ENCODE results near the gene BFAR.

DNA sequence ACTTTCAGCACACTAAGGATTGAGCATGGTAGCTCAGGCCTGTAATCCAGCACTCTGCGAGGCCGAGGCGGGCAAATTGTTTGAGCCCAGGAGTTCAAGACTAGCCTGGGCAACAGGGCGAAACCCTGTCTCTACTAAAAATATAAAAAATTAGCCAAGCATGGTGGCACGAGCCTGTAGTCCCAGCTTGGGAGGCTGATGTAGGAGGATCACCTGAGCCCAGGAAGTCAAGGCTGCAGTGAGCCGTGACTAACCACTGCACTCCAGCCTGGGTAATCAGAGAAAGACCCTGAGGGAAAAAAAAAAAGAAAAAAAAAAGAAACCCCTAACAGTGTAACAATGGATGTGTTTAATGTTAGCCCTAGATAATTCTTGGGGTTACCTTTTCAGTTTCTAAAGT lies 26.6 kb upstream of the BFAR start:
- TF ChIP-seq POLR2A (IDR thresholded peaks at IDR 0.05; ENCODE audit: low read depth, low read length) (no peak), CTCF (IDR thresholded peaks at IDR 0.05; ENCODE audit: extremely low read depth in 1 of 2, insufficient read depth in 1 of 2, low read depth in 1 of 2, low read length in 2 of 2) (no peak)
